ENCODE data around the gene CCDC97. TPM values are rescaled to one million over a fixed set of nuclear protein-coding genes. Genes with fewer than 3 reads are reported as not detected.
A peak's percentile ranks its signal among the peaks of the same experiment; 100 is the strongest.

Gene CCDC97
- total RNA-seq, 2 experiments from 2014 or later, result 20.5 to 23.4 TPM

GRCh38 chr19:41309180-41310032 lies 566 bp upstream of the CCDC97 start:
- Mint-ChIP-seq H3K4me3 (peak overlapping the region; percentile 96), H3K27me3 (no peaks in the 10 kb centered on the region), H3K4me1 (ENCODE audit: low read depth) (peaks cover 73% of the 10 kb centered on the region), H3K9me3 (no peaks in the 10 kb centered on the region), H3K27ac (peak overlapping the region; percentile 96), H3K36me3 (peaks cover 36% of the 10 kb centered on the region)
- ChIA-PET CTCF (interaction anchor here (0.6 to 8.4 kb wide), 18 partner anchors 11 to 532 kb away, joined by 3 to 86 read pairs (median 4); partner anchors contain the start of genes HNRNPUL1 and RAB4B), POLR2A (interaction anchor here (0.7 to 10.3 kb wide), 8 partner anchors 11 to 83 kb away, joined by 3 to 97 read pairs (median 3); partner anchors contain the start of genes B9D2 and HNRNPUL1)
- DNase-seq, result peak; percentile 32
- intact Hi-C loops (cut with micrococcal nuclease), result loop anchor here (1.0 to 5.0 kb wide), 5 partner anchors 7 to 337 kb away; no protein-coding TSS in a partner anchor

GRCh38 chr19:41311072-41311471 lies 1.1 kb downstream of the CCDC97 start:
- Mint-ChIP-seq H3K27me3 (no peaks in the 10 kb centered on the region), H3K27ac (peak overlapping the region; percentile 96), H3K36me3 (peaks cover 27% of the 10 kb centered on the region), H3K4me1 (ENCODE audit: low read depth) (peaks cover 57% of the 10 kb centered on the region), H3K4me3 (peak overlapping the region; percentile 96), H3K9me3 (no peaks in the 10 kb centered on the region)
- no peak for DNase-seq
- intact Hi-C loops (cut with micrococcal nuclease), result no loop called here
- CTCF ChIA-PET, result interaction anchor here (1.2 kb wide), 1 partner anchor 49 kb away, joined by 5 read pairs; no protein-coding TSS in a partner anchor
- POLR2A ChIA-PET, result interaction anchor here (1.3 kb wide), 1 partner anchor 13 kb away, joined by 3 read pairs; no protein-coding TSS in a partner anchor

- peaks cover 28% of the 10 kb centered on the region for H3K36me3 Mint-ChIP-seq
- POLR2A ChIA-PET, result no interaction called here
- H3K27me3 Mint-ChIP-seq, result no peaks in the 10 kb centered on the region
- H3K4me3 Mint-ChIP-seq, result peak overlapping the region; percentile 55
- intact Hi-C loops (cut with micrococcal nuclease), result no loop called here
- H3K9me3 Mint-ChIP-seq, result no peaks in the 10 kb centered on the region
- no peak for DNase-seq
- peaks cover 54% of the 10 kb centered on the region for H3K4me1 Mint-ChIP-seq (ENCODE audit: low read depth)
- CTCF ChIA-PET, result interaction anchor here (1.2 kb wide), 1 partner anchor 49 kb away, joined by 5 read pairs; no protein-coding TSS in a partner anchor
- peak overlapping the region; percentile 73 for H3K27ac Mint-ChIP-seq
Observed at GRCh38 chr19:41311613-41312012, 1.6 kb downstream of the CCDC97 start.

- POLR2A ChIA-PET, result no interaction called here
- no peak for DNase-seq
- Mint-ChIP-seq H3K27me3 (no peaks in the 10 kb centered on the region), H3K4me3 (no peak overlapping the region), H3K36me3 (peaks cover 38% of the 10 kb centered on the region), H3K4me1 (ENCODE audit: low read depth) (peaks cover 25% of the 10 kb centered on the region), H3K27ac (peak overlapping the region; percentile 46), H3K9me3 (no peaks in the 10 kb centered on the region)
- intact Hi-C loops (cut with micrococcal nuclease), result no loop called here
- CTCF ChIA-PET, result no interaction called here
Observed at GRCh38 chr19:41316306-41316920, 6.4 kb downstream of the CCDC97 start.

- intact Hi-C loops (cut with micrococcal nuclease), result no loop called here
- Mint-ChIP-seq H3K4me1 (ENCODE audit: low read depth) (peaks cover 9% of the 10 kb centered on the region), H3K4me3 (no peak overlapping the region), H3K36me3 (peaks cover 30% of the 10 kb centered on the region), H3K27me3 (no peaks in the 10 kb centered on the region), H3K9me3 (no peaks in the 10 kb centered on the region), H3K27ac (no peak overlapping the region)
- CTCF ChIA-PET, result interaction anchor here (1.9 kb wide), 1 partner anchor 10 kb away, joined by 4 read pairs; no protein-coding TSS in a partner anchor
- POLR2A ChIA-PET, result interaction anchor here (0.6 kb wide), 1 partner anchor 34 kb away, joined by 3 read pairs; no protein-coding TSS in a partner anchor
- no peak for DNase-seq
Observed at GRCh38 chr19:41318696-41319499, 8.9 kb downstream of the CCDC97 start.

- POLR2A ChIA-PET, result interaction anchor here (0.6 kb wide), 1 partner anchor 34 kb away, joined by 3 read pairs; no protein-coding TSS in a partner anchor
- intact Hi-C loops (cut with micrococcal nuclease), result no loop called here
- Mint-ChIP-seq H3K4me1 (ENCODE audit: low read depth) (peaks cover 10% of the 10 kb centered on the region), H3K4me3 (no peak overlapping the region), H3K27me3 (no peaks in the 10 kb centered on the region), H3K36me3 (peaks cover 31% of the 10 kb centered on the region), H3K27ac (peak overlapping the region; percentile 21), H3K9me3 (no peaks in the 10 kb centered on the region)
- no peak for DNase-seq
- CTCF ChIA-PET, result interaction anchor here (1.9 kb wide), 1 partner anchor 11 kb away, joined by 4 read pairs; no protein-coding TSS in a partner anchor
Observed at GRCh38 chr19:41319500-41320184, 9.7 kb downstream of the CCDC97 start.

GRCh38 chr19:41320185-41320518 lies 10.2 kb downstream of the CCDC97 start:
- H3K27ac Mint-ChIP-seq, result peak overlapping the region; percentile 21
- H3K27me3 Mint-ChIP-seq, result no peaks in the 10 kb centered on the region
- H3K4me1 Mint-ChIP-seq (ENCODE audit: low read depth), result peaks cover 14% of the 10 kb centered on the region
- intact Hi-C loops (cut with micrococcal nuclease), result no loop called here
- H3K36me3 Mint-ChIP-seq, result peaks cover 32% of the 10 kb centered on the region
- ChIA-PET POLR2A (no interaction called here), CTCF (interaction anchor here (1.9 kb wide), 1 partner anchor 11 kb away, joined by 4 read pairs; no protein-coding TSS in a partner anchor)
- H3K4me3 Mint-ChIP-seq, result no peak overlapping the region
- no peak for DNase-seq
- no peaks in the 10 kb centered on the region for H3K9me3 Mint-ChIP-seq

GRCh38 chr19:41320568-41320967 lies 10.6 kb downstream of the CCDC97 start:
- H3K4me3 Mint-ChIP-seq, result no peak overlapping the region
- H3K9me3 Mint-ChIP-seq, result no peaks in the 10 kb centered on the region
- ChIA-PET CTCF (interaction anchor here (1.9 kb wide), 1 partner anchor 12 kb away, joined by 4 read pairs; no protein-coding TSS in a partner anchor), POLR2A (no interaction called here)
- peak overlapping the region; percentile 46 for H3K27ac Mint-ChIP-seq
- peaks cover 18% of the 10 kb centered on the region for H3K4me1 Mint-ChIP-seq (ENCODE audit: low read depth)
- DNase-seq, result no peak
- H3K36me3 Mint-ChIP-seq, result peaks cover 32% of the 10 kb centered on the region
- intact Hi-C loops (cut with micrococcal nuclease), result no loop called here
- H3K27me3 Mint-ChIP-seq, result no peaks in the 10 kb centered on the region

- POLR2A ChIA-PET, result no interaction called here
- Mint-ChIP-seq H3K4me3 (no peak overlapping the region), H3K27ac (peak overlapping the region; percentile 47), H3K9me3 (no peaks in the 10 kb centered on the region), H3K36me3 (peaks cover 30% of the 10 kb centered on the region), H3K4me1 (ENCODE audit: low read depth) (peaks cover 18% of the 10 kb centered on the region), H3K27me3 (no peaks in the 10 kb centered on the region)
- intact Hi-C loops (cut with micrococcal nuclease), result no loop called here
- CTCF ChIA-PET, result interaction anchor here (1.2 kb wide), 1 partner anchor 43 kb away, joined by 3 read pairs; the partner anchor contains the start of gene B9D2
- no peak for DNase-seq
Observed at GRCh38 chr19:41321204-41321599, 11.2 kb downstream of the CCDC97 start.

GRCh38 chr19:41321600-41322270 lies 11.8 kb downstream of the CCDC97 start:
- no peak overlapping the region for H3K4me3 Mint-ChIP-seq
- POLR2A ChIA-PET, result interaction anchor here (0.5 kb wide), 1 partner anchor 44 kb away, joined by 3 read pairs; no protein-coding TSS in a partner anchor
- H3K27ac Mint-ChIP-seq, result peak overlapping the region; percentile 47
- peaks cover 23% of the 10 kb centered on the region for H3K4me1 Mint-ChIP-seq (ENCODE audit: low read depth)
- intact Hi-C loops (cut with micrococcal nuclease), result no loop called here
- no peaks in the 10 kb centered on the region for H3K9me3 Mint-ChIP-seq
- peaks cover 27% of the 10 kb centered on the region for H3K36me3 Mint-ChIP-seq
- H3K27me3 Mint-ChIP-seq, result no peaks in the 10 kb centered on the region
- no peak for DNase-seq
- CTCF ChIA-PET, result interaction anchor here (1.2 to 1.5 kb wide), 2 partner anchors 30 to 42 kb away, joined by 3 to 10 read pairs; partner anchors contain the start of gene B9D2
